NCI-H2171 treated with DMSO at 0.1 percent for 48 hours (cell line): ENCODE measurements around the gene NBPF3.
"Not testable (repeated sequence)": the region's sequence is repeated elsewhere in the genome, so short reads cannot be mapped to it uniquely, and the experiment has no call there.

ENCODE experiments used
- DNase-seq: peaks from one replicate; lab custom pipeline; 2025; lab: John Stamatoyannopoulos, UW

NBPF3 gene

GRCh38 chr1:21439345-21439720 is 604 bp upstream of the NBPF3 start:
- DNase-seq, result no peak

DNA sequence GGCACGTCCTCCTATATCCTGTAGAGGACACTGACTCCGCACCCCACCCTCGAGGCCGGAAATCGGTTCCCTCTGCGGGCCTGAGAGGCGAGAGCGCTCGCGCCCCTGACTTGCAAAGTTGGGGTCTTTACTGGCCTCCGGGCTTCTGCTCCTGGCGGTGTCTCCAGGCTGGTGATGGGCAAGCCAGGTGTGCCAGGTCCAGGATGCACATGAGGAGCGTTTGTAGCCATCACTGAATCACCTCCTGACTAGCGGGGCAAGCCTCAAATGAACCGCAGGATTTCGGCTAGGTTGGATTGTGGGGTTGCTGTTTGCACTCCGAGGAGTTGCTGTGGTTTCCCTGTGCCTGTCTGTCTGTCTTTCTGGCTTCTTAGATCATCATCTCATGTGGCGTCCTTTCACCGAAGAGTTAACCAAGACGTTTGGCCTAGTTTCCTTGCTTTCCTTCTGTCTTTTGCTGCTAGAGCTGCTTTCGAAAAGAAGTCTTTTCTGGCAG is 741 bp downstream of the NBPF3 start:
- DNase-seq, result peak; percentile 3

DNA sequence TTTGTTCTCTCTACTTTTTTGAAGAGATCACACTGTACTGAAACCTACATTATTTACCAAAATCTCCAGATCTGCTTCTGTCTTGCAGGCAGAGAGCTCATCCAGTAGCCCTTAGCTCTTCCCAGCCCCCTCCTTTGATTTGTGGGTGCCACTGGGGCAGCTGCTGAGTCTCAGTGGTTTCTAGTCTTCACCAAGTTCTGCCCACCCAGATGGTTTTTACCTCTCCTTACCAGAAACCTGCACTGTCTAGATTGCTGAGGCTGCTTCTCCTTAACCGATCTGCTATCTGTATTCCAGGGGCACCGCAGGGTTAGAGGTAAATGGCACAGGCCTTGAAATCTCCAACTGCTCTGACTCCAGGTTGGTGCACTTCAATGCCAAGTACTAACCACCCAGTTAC is 6.7 kb downstream of the NBPF3 start:
- not testable (repeated sequence) for DNase-seq

DNA sequence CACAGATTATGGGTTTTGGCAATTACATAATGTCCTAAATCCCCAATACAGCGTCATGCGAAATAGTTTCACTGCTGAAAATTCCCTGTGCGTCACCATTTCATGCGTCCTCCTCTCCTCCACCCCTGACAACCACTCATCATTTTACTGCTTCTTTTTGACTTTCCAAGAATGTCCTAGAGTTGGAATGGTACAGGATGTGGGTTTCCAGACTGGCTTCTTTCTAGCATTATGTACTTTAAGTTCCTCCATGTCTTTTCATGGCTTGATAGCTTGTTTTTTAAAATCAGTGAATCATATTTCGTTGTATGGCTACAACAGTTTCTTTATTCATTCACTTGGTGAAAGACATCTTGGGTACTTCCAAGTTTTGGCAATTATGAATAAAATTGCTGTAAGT is 7.4 kb downstream of the NBPF3 start:
- no peak for DNase-seq

- no peak for DNase-seq
Measured at GRCh38 chr1:21449906-21450305, 10.0 kb downstream of the NBPF3 start.

DNA sequence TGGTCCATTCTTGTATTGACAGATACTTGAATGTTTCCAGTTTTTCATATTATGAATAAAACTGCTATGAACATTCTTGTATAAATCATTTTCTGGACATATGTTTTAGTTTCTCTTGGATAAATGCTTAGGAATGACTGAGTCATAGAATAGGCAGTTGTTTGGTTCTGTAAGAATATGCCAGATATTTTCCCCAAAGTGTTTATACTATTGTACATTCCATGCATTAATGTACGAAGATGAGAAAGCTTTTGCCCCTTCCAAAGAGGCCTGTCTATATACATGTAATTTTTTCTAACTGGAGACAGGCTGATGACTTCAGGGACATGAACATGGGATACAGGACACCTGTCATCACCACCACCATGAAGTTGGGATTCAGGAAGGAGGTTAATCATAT is 11.3 kb downstream of the NBPF3 start:
- no peak for DNase-seq

DNA sequence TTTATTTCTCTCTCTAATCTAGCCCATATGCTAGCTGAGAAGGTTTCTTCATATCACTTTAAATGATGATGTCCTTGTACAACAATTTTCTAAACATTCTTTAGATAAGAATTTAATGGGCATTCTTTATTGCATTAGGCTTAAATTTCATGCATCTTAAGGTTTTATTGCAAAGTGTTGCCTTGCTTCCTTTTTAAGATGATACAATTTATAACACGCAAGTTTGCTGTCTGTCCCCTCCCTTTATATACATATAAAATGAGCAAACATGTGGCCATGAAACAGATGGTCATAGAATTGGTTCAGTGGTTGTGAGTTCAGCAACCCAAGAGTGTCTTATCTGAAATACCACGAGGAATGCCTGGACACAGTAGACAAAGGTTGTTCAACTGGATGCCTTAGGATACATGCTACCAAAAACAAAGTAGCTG is 12.1 kb downstream of the NBPF3 start:
- no peak for DNase-seq

DNA sequence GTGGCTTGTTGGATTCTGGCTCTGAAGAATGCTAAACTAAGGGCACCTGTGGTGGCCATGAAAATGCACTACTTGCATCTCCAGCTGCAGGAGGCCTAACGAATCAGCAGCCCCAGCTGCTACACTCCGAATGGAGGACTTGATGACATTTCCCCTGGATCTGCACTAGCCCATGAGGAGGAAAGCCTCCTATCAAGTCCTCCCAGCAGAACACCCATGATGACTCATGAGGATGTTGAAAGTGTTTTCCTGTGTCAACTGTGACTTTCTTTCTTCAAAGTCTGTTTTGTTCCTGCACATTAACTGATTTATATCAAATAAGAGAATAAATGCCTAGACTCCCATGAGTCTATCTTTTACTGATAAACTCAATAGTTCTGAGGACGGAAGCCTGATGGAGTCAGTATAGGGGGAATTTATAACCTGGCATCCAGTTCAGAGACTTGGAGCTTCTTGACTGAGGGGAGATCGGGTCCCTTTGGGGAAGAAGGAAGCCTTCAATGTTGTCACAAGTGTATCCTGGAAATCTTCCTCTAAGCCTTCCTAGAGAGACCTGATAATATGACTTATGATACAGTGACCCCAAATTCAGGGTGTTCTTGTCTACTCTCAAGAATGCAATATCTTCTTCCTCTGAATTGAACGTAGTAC is 14.2 kb downstream of the NBPF3 start:
- DNase-seq, result not testable (repeated sequence)

DNA sequence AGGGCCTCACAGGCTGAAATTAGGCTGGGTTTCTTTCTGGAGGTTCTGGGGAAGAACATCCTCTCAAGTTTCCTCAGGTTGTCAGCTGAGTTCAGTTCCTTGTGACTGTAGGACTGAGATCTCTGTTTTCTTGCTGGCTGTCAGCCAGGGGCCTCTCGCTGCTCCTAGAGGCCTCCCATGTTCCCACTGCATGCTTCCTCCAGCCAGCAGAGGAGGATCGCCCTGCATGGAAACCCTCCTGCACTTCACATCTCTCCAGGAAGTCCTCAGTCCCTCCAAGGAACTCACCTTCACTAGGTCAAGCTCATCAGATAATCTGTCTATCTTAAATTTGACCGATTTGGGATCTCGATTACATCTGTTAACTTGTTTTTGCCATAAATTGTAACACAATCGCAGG is 15.0 kb downstream of the NBPF3 start:
- DNase-seq, result not testable (repeated sequence)

- DNase-seq, result no peak
Measured at GRCh38 chr1:21457654-21458053, 17.7 kb downstream of the NBPF3 start.

DNA sequence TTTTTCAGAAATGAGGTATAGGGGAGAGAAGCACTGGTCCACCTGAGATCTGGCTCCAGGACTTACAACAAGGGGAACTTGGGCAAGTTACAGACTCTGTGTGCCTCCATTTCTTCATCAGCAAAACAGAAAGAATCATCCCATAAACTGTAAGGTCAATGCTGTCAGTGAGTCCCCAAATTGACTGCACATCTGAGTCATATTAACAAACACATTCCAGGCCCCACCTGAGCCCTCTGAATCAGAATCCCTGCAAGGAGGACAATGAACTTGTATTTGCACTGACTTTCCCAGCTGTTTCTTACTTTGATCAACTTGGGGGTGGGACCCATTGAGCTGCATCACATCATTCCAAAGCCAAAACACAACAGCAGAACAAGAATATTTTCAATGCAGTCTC is 25.2 kb downstream of the NBPF3 start:
- DNase-seq, result not testable (repeated sequence)

DNA sequence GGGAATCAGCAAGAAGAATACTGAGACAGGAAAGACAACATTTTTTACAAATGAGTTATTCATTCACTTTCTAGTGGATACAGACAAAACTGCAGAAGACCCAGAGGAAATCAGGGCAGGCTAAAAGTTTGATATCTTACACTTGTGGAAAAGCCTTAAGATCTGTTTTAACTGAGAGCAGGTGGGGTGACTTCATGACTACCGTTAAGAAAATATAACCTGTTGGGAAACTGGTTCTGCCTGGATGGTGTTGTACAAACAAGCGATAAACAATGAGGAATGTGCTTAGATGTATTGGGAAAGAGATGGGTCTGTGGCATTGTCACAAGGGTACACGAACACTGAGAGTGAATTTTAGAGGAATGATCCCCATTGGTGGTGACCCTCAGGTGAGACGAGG is 28.0 kb downstream of the NBPF3 start:
- not testable (repeated sequence) for DNase-seq

DNA sequence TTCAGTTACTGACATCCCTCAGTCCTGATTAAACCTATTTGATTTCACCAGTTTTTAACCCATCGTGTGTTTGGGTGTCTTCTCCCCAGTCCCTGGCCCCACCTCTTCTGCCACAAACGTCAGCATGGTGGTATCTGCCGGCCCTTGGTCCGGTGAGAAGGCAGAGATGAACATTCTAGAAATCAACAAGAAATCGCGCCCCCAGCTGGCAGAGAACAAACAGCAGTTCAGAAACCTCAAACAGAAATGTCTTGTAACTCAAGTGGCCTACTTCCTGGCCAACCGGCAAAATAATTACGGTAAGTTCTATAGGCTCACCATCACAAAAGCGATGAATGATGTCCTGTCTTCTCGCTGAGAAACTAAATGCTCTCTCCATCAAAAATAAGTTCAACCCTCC is 28.7 kb downstream of the NBPF3 start:
- no peak for DNase-seq

GRCh38 chr1:21469581-21469980 is 29.6 kb downstream of the NBPF3 start:
- no peak for DNase-seq

GRCh38 chr1:21472861-21473260 is 32.9 kb downstream of the NBPF3 start:
- DNase-seq, result no peak

- DNase-seq, result no peak
Measured at GRCh38 chr1:21478356-21478755, 38.4 kb downstream of the NBPF3 start.

GRCh38 chr1:21483881-21484280 is 43.9 kb downstream of the NBPF3 start:
- not testable (repeated sequence) for DNase-seq

DNA sequence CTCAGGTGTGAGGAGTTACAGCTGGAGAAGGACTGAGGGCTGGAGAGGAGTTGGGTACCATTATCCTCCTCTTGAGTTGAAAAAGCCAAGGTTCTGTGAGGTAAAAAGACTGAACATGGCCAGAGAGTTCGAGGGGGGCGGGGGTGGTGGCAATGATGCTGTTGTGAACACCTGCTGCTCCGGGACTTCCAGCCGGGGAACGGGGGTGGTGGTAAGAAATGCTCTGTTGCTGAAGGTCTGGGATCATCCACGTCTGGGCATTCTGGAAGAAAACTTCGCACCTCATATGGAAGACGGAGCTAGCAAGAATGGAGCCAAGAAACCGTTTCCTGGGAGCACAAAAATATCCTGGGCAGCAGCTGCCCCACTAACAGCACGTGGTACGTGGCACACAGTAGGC is 49.2 kb downstream of the NBPF3 start:
- DNase-seq, result no peak

- no peak for DNase-seq
Measured at GRCh38 chr1:21490774-21491487, 51.0 kb downstream of the NBPF3 start.

DNA sequence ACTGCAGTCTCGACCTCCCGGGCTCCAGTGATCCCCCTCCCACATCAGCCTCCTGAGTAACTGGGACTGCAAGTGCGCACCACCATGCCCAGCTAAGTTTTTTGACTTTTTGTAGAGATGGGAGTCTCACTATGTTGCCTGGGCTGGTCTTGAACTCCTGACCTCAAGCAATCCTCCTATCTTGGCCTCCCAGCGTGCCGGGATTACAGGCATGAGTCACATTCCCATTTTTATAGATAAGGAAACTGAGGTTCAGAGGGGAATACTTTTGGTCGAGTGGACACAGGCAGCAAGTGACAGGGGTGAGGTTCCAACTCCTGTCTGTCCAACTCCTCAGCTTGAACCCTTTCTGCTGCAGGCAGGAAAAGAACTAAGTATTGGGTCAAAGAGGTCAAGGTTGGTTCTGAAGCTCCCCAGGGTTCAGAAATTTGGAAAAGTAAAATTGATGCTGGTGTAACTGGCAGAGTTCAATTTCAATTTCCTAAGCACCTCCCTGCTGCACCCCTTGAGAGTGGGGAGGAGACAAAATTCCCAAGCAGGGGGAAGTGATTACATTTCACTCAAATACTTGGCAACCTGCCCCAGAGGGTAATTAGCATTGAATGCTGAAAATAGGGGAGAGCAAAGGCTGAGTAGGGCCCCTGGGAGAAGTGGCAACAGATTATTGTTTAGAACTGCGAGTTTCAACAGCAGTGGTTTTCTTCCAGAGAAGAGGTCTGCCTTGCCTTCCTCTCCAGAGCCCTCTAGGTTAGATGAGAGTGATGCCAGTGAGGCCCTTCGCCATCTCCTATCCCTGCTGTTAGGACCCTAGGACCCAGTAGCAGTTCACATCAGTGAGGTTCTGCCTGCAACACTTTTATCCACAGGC is 51.8 kb downstream of the NBPF3 start:
- peak; percentile 92 for DNase-seq

GRCh38 chr1:21492356-21492625 is 52.4 kb downstream of the NBPF3 start:
- DNase-seq, result peak; percentile 53

- DNase-seq, result no peak
Measured at GRCh38 chr1:21494196-21494595, 54.3 kb downstream of the NBPF3 start.

- DNase-seq, result no peak
Measured at GRCh38 chr1:21495225-21495820, 55.4 kb downstream of the NBPF3 start.
